Measurements from ENCODE around the gene ZC3H4.

DNA sequence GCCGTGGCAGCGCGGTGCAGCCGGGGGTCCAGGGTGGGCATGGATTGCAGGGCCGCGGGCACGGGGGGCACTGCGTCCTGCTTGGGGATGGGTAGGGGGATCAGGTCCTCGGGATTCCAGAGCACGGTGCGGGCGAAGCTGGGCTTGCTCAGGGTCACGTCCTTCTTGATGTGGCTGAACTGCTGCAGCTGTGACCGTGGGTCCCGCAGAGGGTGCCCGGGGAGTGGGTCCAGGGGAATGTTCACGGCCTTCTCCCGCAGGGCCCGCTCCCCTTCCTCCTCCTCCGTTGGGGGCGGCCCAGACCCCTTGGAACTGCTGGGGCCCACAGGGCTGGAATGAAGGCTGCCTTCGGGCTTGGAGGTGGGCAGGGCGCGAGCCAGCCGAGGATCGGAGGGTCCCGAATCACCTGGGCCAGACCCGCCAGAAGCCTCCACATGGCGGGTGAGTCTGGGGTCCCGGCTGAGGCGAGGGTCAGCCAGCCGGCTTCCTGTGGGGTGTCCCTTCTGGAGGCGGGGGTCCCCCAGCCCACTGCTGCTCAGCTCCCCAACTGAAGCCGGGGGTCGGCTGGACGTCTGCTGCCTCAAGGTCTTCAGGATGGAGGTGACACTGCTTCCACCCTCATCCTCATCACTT lies 46.2 kb downstream of the ZC3H4 start:
- TF ChIP-seq, protein P1, sequence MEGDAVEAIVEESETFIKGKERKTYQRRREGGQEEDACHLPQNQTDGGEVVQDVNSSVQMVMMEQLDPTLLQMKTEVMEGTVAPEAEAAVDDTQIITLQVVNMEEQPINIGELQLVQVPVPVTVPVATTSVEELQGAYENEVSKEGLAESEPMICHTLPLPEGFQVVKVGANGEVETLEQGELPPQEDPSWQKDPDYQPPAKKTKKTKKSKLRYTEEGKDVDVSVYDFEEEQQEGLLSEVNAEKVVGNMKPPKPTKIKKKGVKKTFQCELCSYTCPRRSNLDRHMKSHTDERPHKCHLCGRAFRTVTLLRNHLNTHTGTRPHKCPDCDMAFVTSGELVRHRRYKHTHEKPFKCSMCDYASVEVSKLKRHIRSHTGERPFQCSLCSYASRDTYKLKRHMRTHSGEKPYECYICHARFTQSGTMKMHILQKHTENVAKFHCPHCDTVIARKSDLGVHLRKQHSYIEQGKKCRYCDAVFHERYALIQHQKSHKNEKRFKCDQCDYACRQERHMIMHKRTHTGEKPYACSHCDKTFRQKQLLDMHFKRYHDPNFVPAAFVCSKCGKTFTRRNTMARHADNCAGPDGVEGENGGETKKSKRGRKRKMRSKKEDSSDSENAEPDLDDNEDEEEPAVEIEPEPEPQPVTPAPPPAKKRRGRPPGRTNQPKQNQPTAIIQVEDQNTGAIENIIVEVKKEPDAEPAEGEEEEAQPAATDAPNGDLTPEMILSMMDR (IDR thresholded peaks at IDR 0.05): no peak
- TF ChIP-seq POLR2AphosphoS5 (IDR thresholded peaks at IDR 0.05; ENCODE audit: low read depth, low read length): no peak
- TF ChIP-seq TCF7L2 (IDR thresholded peaks at IDR 0.05; ENCODE audit: low read depth, low read length): no peak
- TF ChIP-seq, protein P2, sequence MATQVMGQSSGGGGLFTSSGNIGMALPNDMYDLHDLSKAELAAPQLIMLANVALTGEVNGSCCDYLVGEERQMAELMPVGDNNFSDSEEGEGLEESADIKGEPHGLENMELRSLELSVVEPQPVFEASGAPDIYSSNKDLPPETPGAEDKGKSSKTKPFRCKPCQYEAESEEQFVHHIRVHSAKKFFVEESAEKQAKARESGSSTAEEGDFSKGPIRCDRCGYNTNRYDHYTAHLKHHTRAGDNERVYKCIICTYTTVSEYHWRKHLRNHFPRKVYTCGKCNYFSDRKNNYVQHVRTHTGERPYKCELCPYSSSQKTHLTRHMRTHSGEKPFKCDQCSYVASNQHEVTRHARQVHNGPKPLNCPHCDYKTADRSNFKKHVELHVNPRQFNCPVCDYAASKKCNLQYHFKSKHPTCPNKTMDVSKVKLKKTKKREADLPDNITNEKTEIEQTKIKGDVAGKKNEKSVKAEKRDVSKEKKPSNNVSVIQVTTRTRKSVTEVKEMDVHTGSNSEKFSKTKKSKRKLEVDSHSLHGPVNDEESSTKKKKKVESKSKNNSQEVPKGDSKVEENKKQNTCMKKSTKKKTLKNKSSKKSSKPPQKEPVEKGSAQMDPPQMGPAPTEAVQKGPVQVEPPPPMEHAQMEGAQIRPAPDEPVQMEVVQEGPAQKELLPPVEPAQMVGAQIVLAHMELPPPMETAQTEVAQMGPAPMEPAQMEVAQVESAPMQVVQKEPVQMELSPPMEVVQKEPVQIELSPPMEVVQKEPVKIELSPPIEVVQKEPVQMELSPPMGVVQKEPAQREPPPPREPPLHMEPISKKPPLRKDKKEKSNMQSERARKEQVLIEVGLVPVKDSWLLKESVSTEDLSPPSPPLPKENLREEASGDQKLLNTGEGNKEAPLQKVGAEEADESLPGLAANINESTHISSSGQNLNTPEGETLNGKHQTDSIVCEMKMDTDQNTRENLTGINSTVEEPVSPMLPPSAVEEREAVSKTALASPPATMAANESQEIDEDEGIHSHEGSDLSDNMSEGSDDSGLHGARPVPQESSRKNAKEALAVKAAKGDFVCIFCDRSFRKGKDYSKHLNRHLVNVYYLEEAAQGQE (IDR thresholded peaks at IDR 0.05; ENCODE audit: insufficient read depth in 1 of 2, low read depth in 2 of 2, low read length in 1 of 2): no peak
- TF ChIP-seq SIN3A (IDR thresholded peaks at IDR 0.05; ENCODE audit: borderline replicate concordance, insufficient read depth, low read depth, low read length): no peak
